Measurements from ENCODE around the gene ZNRD2. TPM values are rescaled to one million over a fixed set of nuclear protein-coding genes. Genes with fewer than 3 reads are reported as not detected.

ZNRD2 gene
- total RNA-seq, 1 experiment from 2014 or later, result 45.8 TPM

DNA sequence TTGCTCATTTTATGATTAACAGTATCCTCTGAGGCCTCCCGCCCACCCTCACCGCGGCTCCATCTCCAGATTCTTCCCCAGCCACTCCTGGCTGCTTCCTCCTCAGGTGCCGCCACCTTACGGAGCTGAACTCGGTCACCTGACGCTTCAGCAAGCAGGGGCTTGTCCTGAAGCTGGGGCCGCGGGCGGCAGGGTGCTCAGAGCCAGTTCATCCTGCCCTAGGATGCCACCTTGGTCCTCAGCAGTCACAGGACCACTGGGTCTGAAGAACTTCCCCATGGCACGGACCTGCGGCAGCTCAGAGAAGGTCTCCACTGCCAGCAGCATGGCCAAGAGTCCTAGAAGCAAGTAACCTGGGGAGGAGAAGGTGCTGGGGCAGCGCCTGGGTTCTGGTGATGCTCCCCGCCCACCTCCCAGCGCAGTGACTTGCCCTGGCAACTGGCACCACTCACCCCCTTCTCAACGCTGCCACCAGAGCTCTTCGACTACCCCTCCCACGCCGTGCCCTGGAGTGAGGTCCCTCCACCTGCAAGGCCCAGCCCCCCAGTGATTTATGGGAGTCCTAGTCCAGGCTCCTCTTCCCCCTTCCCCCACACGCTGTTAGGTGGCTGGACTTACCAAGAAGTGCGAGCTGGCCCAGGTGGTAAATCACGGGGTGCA lies 22.7 kb downstream of the ZNRD2 start:
- H2BK5ac ChIP-seq (ENCODE audit: insufficient read length, low read length), result no peak overlapping the region
- no peaks in the 10 kb centered on the region for H3K23me2 ChIP-seq (ENCODE audit: insufficient read length, low read depth, low read length, poor library complexity, severe bottlenecking)
- no peak overlapping the region for H4K5ac ChIP-seq (ENCODE audit: insufficient read length, low read depth, low read length)
- H2BK15ac ChIP-seq (ENCODE audit: low read depth, low read length), result no peak overlapping the region
- H3K4me3 Mint-ChIP-seq, result peak overlapping the region; percentile 48 to 74
- H2BK12ac ChIP-seq (ENCODE audit: insufficient read length, low read depth, low read length), result no peak overlapping the region
- H4K20me1 ChIP-seq (ENCODE audit: control insufficient read depth, insufficient read depth, insufficient read length), result no peaks in the 10 kb centered on the region
- DNase-seq, result no peak
- no peaks in the 10 kb centered on the region; the same call in 1 of the 2 replicates for H3K27me3 ChIP-seq (ENCODE audit: insufficient read depth, low read length)
- H3K79me1 ChIP-seq (ENCODE audit: insufficient read depth, low read depth, low read length, poor library complexity, severe bottlenecking), result no peaks in the 10 kb centered on the region
- no peak overlapping the region for H3K23ac ChIP-seq (ENCODE audit: insufficient read length, low read depth, low read length)
- no peaks in the 10 kb centered on the region; the same call in 1 of the 2 replicates for H3K4me1 ChIP-seq (ENCODE audit: insufficient read depth, low read length)
- no peaks in the 10 kb centered on the region for H3K9me3 Mint-ChIP-seq
- peaks cover 41% of the 10 kb centered on the region for H3K27me3 Mint-ChIP-seq (ENCODE audit: low read depth)
- no peak overlapping the region for H2BK120ac ChIP-seq (ENCODE audit: low read depth, low read length, poor library complexity, severe bottlenecking)
- WGBS (ENCODE audit: extremely low coverage, insufficient read length, low lambda C conversion rate), result no CpG with 5 or more reads among the region's 22 CpGs
- TF ChIP-seq, protein P1, sequence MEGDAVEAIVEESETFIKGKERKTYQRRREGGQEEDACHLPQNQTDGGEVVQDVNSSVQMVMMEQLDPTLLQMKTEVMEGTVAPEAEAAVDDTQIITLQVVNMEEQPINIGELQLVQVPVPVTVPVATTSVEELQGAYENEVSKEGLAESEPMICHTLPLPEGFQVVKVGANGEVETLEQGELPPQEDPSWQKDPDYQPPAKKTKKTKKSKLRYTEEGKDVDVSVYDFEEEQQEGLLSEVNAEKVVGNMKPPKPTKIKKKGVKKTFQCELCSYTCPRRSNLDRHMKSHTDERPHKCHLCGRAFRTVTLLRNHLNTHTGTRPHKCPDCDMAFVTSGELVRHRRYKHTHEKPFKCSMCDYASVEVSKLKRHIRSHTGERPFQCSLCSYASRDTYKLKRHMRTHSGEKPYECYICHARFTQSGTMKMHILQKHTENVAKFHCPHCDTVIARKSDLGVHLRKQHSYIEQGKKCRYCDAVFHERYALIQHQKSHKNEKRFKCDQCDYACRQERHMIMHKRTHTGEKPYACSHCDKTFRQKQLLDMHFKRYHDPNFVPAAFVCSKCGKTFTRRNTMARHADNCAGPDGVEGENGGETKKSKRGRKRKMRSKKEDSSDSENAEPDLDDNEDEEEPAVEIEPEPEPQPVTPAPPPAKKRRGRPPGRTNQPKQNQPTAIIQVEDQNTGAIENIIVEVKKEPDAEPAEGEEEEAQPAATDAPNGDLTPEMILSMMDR (conservative IDR thresholded peaks at IDR 0.05), result no peak
- no peaks in the 10 kb centered on the region for H3K79me2 ChIP-seq (ENCODE audit: insufficient read depth, low read length)
- H2AK5ac ChIP-seq (ENCODE audit: insufficient read length, low read length), result no peak overlapping the region
- H3K9ac ChIP-seq (ENCODE audit: extremely low read depth, insufficient read length, low read length), result no peak overlapping the region
- peak overlapping the region; percentile 15 for H3K4me2 ChIP-seq (ENCODE audit: insufficient read depth, insufficient read length, low read length)
- H3K36me3 Mint-ChIP-seq (ENCODE audit: insufficient read depth in 1 of 3, low read depth in 3 of 3), result peaks cover 0 to 10% (median 4%) of the 10 kb centered on the region in 3 experiments; a peak in 6 of 7 replicates
- no peak overlapping the region for H2AFZ ChIP-seq (ENCODE audit: low read length)
- H3K9me3 ChIP-seq (ENCODE audit: control insufficient read depth, low read depth, low read length), result no peaks in the 10 kb centered on the region
- H3K4me1 Mint-ChIP-seq, result peaks cover 8 to 26% of the 10 kb centered on the region in 2 experiments
- H2BK20ac ChIP-seq (ENCODE audit: low read depth, low read length, poor library complexity, severe bottlenecking), result no peak overlapping the region
- H3K27ac Mint-ChIP-seq, result no peak overlapping the region
- H3K4ac ChIP-seq (ENCODE audit: low read depth, low read length), result no peak overlapping the region
- no peak overlapping the region for H4K91ac ChIP-seq (ENCODE audit: insufficient read length, low read depth, low read length)
- no peak overlapping the region for H3K27ac ChIP-seq (ENCODE audit: insufficient read length, low read depth, low read length)
- H3K56ac ChIP-seq (ENCODE audit: insufficient read length, low read depth, low read length), result no peak overlapping the region
- H4K8ac ChIP-seq (replicated peaks; ENCODE audit: insufficient read length, low read depth, low read length), result no peak overlapping the region
- no peak overlapping the region for H3T11ph ChIP-seq (ENCODE audit: low read length)
- H3K18ac ChIP-seq (ENCODE audit: insufficient read length, low read depth, low read length), result no peak overlapping the region
- H3K14ac ChIP-seq (ENCODE audit: insufficient read depth, low read length), result no peak overlapping the region

Data from H9 (cell line).